ENCODE measurements around the gene KIAA0825. TPM values are rescaled to one million over a fixed set of nuclear protein-coding genes. Genes with fewer than 3 reads are reported as not detected.

Gene KIAA0825
- polyA plus RNA-seq, 1 donor from 2014 or later, result 5.1 TPM

GRCh38 chr5:94433397-94434163 is 184.8 kb downstream of the KIAA0825 start:
- no peaks in the 10 kb centered on the region for H3K79me2 ChIP-seq (replicated peaks; ENCODE audit: insufficient read depth, low read length)
- no peaks in the 10 kb centered on the region for H3K9me2 ChIP-seq (ENCODE audit: insufficient read depth, low read length)
- no peaks in the 10 kb centered on the region for H3K36me3 ChIP-seq (ENCODE audit: insufficient read depth, low read length)
- no peak overlapping the region for H3K27ac ChIP-seq (ENCODE audit: low read length)
- no peak overlapping the region for H3K9ac ChIP-seq (ENCODE audit: low read length)
- no peaks in the 10 kb centered on the region for H3K9me3 ChIP-seq (ENCODE audit: low read length)
- TF ChIP-seq EZH2 (IDR thresholded peaks at IDR 0.05; ENCODE audit: borderline replicate concordance, insufficient read depth, low read length, poor library complexity, severe bottlenecking) (no peak), EP300 (conservative IDR thresholded peaks at IDR 0.05; ENCODE audit: poor library complexity, severe bottlenecking) (no peak), SMC3 (conservative IDR thresholded peaks at IDR 0.05; ENCODE audit: poor library complexity) (no peak), RAD21 (conservative IDR thresholded peaks at IDR 0.05) (no peak), MXI1 (conservative IDR thresholded peaks at IDR 0.05; ENCODE audit: poor library complexity, severe bottlenecking) (no peak), TAF1 (IDR thresholded peaks at IDR 0.05; ENCODE audit: low read depth) (no peak), POLR2AphosphoS5 (IDR thresholded peaks at IDR 0.05) (no peak)
- H3F3A ChIP-seq (ENCODE audit: insufficient read depth, low read length, poor library complexity, severe bottlenecking), result no peaks in the 10 kb centered on the region
- no peak overlapping the region for H2AFZ ChIP-seq (ENCODE audit: low read depth, low read length)
- H3K4me2 ChIP-seq (ENCODE audit: low read length), result no peak overlapping the region
- H4K20me1 ChIP-seq (ENCODE audit: insufficient read depth), result no peaks in the 10 kb centered on the region
- no peak overlapping the region for H3K4me3 ChIP-seq (ENCODE audit: low read length)
- H3K27me3 ChIP-seq (ENCODE audit: insufficient read depth, low read depth, low read length), result no peaks in the 10 kb centered on the region

GRCh38 chr5:94432499-94432898 is 185.9 kb downstream of the KIAA0825 start:
- Histone ChIP-seq H3K4me2 (ENCODE audit: low read length) (no peak overlapping the region), H3K27ac (ENCODE audit: low read length) (no peak overlapping the region), H3K9me3 (ENCODE audit: low read length) (no peaks in the 10 kb centered on the region), H3K79me2 (replicated peaks; ENCODE audit: insufficient read depth, low read length) (no peaks in the 10 kb centered on the region), H3K36me3 (ENCODE audit: insufficient read depth, low read length) (no peaks in the 10 kb centered on the region), H3K27me3 (ENCODE audit: insufficient read depth, low read depth, low read length) (no peaks in the 10 kb centered on the region), H3F3A (ENCODE audit: insufficient read depth, low read length, poor library complexity, severe bottlenecking) (no peaks in the 10 kb centered on the region), H2AFZ (ENCODE audit: low read depth, low read length) (no peak overlapping the region), H3K9me2 (ENCODE audit: insufficient read depth, low read length) (no peaks in the 10 kb centered on the region), H4K20me1 (ENCODE audit: insufficient read depth) (no peaks in the 10 kb centered on the region), H3K9ac (ENCODE audit: low read length) (no peak overlapping the region), H3K4me3 (ENCODE audit: low read length) (no peak overlapping the region)
- no peak for TF ChIP-seq EZH2 (IDR thresholded peaks at IDR 0.05; ENCODE audit: borderline replicate concordance, insufficient read depth, low read length, poor library complexity, severe bottlenecking)
- TF ChIP-seq REST (IDR thresholded peaks at IDR 0.05; ENCODE audit: borderline replicate concordance), result no peak
- TF ChIP-seq CTCF (IDR thresholded peaks at IDR 0.05; ENCODE audit: poor library complexity, severe bottlenecking), result no peak
- no peak for TF ChIP-seq SMC3 (conservative IDR thresholded peaks at IDR 0.05; ENCODE audit: poor library complexity)
- no peak for TF ChIP-seq EP300 (conservative IDR thresholded peaks at IDR 0.05; ENCODE audit: poor library complexity, severe bottlenecking)
- TF ChIP-seq RAD21 (conservative IDR thresholded peaks at IDR 0.05), result no peak
- TF ChIP-seq MXI1 (conservative IDR thresholded peaks at IDR 0.05; ENCODE audit: poor library complexity, severe bottlenecking), result no peak
- no peak for TF ChIP-seq POLR2AphosphoS5 (IDR thresholded peaks at IDR 0.05)
- TF ChIP-seq TAF1 (IDR thresholded peaks at IDR 0.05; ENCODE audit: low read depth), result no peak
